ENCODE data around the gene STARD3.

- no peak for TF ChIP-seq GATA2 (IDR thresholded peaks at IDR 0.05; ENCODE audit: low read depth, low read length)
- no peak for TF ChIP-seq GATA3 (IDR thresholded peaks at IDR 0.05; ENCODE audit: low read depth, low read length)
Measured at GRCh38 chr17:39603304-39604016, 33.5 kb upstream of the STARD3 start.

Measured in SH-SY5Y (cell line).